GM21786 (cell line): ENCODE measurements around the gene AK1.

Experiments used
- ATAC-seq: cut with Tn5 transposase; IDR thresholded peaks from one replicate; pipeline ENCODE4 v1.9.1; 2021; ENCODE audit not compliant: unreplicated experiment

Gene AK1, protein sequence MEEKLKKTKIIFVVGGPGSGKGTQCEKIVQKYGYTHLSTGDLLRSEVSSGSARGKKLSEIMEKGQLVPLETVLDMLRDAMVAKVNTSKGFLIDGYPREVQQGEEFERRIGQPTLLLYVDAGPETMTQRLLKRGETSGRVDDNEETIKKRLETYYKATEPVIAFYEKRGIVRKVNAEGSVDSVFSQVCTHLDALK

DNA sequence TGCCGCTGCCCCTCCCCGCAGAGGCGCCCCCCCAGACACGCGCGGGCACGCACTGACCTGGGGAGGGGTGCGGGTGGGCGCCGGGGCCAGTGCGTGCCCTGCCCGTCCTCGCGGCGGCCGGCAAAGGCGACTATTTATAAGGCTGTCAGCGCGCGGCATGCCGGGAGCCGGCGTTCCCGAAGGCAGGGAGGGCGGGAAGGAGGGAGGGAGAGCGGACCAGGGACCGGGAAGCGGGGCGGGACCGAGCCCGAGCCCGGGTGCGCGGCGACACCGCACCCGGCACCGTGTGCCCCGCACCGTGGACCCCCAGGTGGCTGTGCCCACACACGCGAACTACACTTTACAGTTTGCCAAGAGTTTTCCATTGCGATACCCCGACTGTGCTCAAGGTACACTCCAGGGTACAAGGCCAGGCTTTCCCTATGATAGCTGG is at the start of gene AK1:
Gene AK1, minus strand, starts transcription at position 110 of the 433 bp plus-strand sequence. CDS start 3,058 bp downstream, outside the sequence.
- ATAC-seq, result no peak

GRCh38 chr9:127926906-127927200 is 49.4 kb upstream of the AK1 start:
- ATAC-seq, result no peak

GRCh38 chr9:127925959-127926905 is 48.8 kb upstream of the AK1 start:
- ATAC-seq, result no peak

- ATAC-seq, result no peak
These were observed 47.4 kb upstream of the AK1 start for GRCh38 chr9:127924736-127925444.

GRCh38 chr9:127923771-127924170 is 46.3 kb upstream of the AK1 start:
- no peak for ATAC-seq

DNA sequence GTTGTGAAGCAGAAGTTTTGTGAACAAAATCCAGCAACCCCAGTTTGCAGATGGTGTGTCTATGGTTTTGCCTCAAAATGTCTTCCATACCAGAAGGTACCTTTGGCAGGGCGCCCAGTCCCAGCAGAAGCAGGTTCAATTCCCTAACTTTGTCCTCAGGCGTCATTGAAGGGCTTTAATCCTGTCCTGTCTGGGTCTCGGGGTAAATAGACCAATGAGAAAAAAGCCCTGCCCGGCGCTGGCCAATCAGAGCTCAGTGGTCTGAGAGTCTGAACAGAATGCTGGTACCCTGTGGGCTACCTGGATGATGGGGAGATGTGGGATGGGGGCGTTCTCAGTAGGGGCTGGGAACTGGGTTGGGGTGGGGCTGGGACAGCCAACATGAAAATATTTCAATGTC is 45.6 kb upstream of the AK1 start:
- no peak for ATAC-seq

GRCh38 chr9:127921557-127922120 is 44.2 kb upstream of the AK1 start:
- no peak for ATAC-seq

- ATAC-seq, result no peak
These were observed 43.3 kb upstream of the AK1 start for GRCh38 chr9:127920794-127921193.

- no peak for ATAC-seq
These were observed 41.9 kb upstream of the AK1 start for GRCh38 chr9:127919253-127919815.

DNA sequence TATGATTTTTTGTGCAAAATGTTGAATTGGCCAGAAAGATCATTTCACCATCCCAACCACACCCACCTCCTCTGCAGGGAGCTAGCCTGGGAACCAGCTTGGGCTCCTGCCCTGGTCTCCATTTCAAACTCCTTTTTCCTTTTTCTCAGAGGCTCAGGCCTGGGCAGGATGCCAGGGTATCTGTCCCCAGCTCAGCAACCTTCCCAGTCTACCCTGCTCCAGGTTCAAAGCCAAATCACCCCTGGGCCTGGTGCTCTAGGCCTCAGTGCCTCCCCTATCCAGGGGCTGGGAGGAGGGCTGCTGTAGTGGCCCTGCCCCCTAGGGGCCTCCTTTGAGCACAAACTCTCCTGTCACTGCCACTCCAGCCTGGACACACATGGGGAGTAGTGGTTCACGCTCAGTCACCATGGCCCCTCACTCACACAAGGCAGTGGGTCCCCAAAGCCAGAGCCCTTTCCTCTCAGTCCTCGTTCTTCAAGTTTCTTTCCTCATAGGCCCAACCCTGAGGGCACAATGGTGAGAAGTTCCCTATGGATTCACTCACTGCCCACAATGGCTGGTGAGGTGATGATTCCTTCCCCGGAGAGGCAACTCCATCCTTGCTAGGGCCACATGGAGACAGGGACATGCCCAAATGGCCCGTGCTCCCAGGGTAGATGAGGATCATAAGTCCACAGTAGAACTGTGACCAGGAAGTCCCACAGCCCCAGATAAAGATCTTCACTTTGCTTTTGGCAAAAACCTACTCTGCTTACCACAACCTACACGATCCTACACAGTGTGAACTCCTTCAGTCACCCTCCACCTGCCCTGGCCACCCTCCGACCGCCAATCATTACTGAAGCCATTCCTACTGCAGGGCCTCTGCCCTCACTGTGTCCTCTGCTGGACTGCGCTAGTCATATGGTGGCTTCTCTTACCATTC is 41.0 kb upstream of the AK1 start:
- no peak for ATAC-seq

- peak; percentile 19 for ATAC-seq
These were observed 40.1 kb upstream of the AK1 start for GRCh38 chr9:127917603-127918002.

- ATAC-seq, result peak; percentile 65
These were observed 39.5 kb upstream of the AK1 start, which contains the start of gene ST6GALNAC4 for GRCh38 chr9:127916720-127917581. ST6GALNAC4 (minus strand) TSS chr9:127917041; CDS start chr9:127916419, 622 bp downstream.

GRCh38 chr9:127915801-127916719 is 38.6 kb upstream of the AK1 start:
- ATAC-seq, result no peak

DNA sequence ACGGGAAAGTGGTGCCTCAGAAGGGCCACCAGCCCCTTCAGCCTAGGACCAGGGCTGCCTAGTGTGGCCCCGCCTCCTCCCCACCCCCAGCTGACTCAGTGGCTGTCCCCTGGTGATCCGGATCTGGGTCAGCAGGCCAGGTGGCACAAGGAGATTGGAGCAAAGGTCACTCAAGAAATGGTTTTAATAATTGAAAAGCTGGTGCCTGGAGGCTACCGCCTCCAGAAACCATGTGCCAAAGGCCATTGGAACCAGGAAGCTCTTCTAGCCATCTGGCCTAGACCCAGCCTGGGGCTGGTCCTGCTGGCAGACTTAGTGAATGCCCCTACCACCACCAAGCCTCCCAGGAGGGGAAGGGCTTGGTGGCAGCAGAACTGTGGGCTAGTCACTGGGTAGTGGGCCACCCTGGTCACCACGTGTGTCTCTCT is 37.9 kb upstream of the AK1 start:
- no peak for ATAC-seq

- ATAC-seq, result no peak
These were observed 36.2 kb upstream of the AK1 start for GRCh38 chr9:127913682-127914081.

GRCh38 chr9:127912882-127913281 is 35.4 kb upstream of the AK1 start:
- ATAC-seq, result no peak

DNA sequence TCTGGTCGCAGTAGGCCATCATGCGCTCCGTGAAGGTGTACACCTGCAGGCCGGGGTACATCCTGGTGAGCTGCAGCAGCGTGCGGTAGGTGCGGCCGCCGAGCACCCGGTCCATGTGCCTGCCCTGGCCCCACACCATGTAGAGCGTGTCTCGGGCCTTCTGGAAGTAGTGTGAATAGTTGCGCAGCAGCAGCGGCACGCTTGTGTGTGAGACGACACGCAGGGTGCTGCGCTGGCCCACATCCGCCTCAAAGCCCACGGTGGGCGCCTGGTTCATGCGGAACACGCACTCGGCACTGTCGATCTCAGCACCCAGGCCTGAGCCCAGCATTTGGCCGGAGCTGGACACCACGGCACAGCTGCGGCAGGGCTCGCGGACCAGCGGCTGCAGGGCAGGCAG is 34.8 kb upstream of the AK1 start:
- ATAC-seq, result no peak
